GM18498 (cell line): ENCODE results near the gene CYB561D1.
"Not testable (repeated sequence)": the region's sequence is repeated elsewhere in the genome, so short reads cannot be mapped to it uniquely, and the experiment has no call there.

Experiments
- ATAC-seq: cut with Tn5 transposase; IDR thresholded peaks from one replicate; pipeline ENCODE4 v1.9.1; 2021; ENCODE audit warnings: mild to moderate bottlenecking, moderate library complexity; ENCODE audit not compliant: unreplicated experiment

Gene CYB561D1, protein sequence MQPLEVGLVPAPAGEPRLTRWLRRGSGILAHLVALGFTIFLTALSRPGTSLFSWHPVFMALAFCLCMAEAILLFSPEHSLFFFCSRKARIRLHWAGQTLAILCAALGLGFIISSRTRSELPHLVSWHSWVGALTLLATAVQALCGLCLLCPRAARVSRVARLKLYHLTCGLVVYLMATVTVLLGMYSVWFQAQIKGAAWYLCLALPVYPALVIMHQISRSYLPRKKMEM

DNA sequence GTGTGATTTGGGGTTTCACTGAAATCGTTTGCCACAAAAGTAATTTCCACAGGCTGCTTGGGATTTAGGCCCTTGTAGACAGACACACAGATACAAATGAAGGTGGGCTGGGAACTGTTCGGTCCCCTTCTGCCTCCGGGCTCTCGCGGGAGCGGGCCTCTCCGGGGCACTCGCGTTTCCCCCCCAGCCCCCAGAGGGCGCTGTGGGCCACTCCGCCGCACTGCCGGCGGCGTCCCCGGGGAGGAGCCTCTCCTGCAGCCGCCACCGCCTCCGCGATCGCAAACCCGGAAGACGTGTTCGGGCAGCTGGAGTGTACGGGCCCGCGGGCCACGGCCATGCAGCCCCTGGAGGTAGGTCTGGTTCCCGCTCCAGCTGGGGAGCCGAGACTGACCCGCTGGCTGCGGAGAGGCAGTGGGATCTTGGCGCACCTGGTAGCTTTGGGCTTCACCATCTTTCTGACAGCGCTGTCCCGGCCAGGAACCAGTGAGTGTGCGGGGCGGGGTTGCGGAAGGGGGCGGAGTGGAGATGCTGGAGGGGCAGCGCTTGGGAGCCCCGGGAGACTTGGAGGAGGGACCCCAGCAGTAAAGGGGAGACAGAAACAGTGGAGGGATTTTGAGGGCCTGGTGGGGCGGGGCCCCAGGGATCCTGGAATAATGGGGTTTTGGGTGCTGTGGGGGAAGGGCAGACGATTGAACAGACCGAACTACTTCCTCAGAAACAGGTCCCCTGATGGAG lies at the start of gene CYB561D1:
TSS of gene CYB561D1 (plus strand) at position 290 of the 735 bp plus-strand sequence. CDS start at position 336, 46 bp downstream.
- peak; percentile 86 for ATAC-seq

DNA sequence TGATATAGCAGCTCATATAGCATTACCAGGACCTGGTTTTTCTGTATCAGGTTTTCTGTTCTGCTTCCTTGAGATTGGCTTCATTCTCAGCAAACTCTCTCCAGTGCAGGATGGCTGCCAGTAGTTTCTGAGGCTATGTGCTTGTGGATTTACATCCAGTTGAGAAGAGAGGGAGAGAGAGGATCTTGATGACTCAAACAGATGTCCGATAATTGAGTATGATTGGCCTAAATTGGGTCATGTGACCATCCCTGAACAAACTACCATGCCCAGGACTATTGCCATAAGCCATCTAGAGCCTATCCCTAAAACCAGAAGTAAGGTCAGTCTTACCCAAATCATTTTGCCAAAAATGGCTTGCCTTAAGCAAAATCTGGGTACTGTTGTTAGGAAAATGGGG lies 49.5 kb upstream of the CYB561D1 start:
- no peak for ATAC-seq

DNA sequence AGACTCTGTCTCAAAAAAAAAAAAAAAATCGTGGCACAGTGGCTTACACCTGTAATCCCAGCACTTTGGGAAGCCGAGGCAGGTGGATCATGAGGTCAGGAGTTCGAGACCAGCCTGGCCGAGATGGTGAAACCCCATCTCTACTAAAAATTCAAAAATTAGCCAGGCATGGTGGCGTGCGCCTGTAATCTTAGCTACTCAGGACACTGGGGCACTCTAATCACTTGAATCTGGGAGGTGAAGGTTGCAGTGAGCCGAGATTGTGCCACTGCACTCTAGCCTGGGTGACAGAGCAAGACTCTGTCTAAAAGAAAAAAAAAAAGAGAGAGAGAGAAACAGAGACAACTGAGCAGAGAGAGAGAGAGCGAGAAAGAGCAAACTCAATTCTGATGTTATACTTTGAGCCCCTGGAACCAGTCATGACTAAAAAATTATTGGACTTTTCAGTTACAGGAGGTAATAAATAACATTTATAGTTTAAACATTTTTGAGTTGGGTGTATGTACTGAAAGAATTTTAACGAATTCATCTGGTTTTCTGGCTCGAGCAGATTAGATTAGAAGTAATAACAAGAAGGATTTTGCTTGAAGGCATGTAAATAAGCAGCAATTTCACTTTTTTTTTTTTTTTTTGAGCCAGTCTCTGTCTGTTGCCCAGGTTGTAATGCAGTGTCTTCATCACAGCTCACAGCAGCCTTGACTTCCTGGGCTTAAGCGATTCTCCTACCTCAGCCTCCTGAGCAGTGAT lies 47.8 kb upstream of the CYB561D1 start:
- ATAC-seq: not testable (repeated sequence)

DNA sequence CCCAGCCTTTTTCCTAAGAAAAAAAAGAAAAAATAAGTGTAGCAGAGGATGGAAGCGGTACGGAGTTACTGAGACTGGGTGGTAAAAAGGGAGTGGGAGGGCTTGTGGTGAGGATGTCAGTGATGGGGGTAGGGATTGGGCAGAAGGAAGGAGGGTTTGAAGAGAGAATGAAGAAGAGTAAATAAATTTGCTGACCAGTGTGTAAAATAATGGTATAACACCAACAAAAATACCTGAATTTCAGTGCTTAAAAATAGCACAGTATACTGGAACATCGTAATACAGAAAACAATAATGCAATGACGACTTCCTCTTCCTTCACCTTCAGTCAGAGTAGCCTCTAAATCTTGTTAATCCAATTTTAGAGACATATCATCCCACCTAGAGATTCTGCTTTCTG lies 46.4 kb upstream of the CYB561D1 start:
- no peak for ATAC-seq

DNA sequence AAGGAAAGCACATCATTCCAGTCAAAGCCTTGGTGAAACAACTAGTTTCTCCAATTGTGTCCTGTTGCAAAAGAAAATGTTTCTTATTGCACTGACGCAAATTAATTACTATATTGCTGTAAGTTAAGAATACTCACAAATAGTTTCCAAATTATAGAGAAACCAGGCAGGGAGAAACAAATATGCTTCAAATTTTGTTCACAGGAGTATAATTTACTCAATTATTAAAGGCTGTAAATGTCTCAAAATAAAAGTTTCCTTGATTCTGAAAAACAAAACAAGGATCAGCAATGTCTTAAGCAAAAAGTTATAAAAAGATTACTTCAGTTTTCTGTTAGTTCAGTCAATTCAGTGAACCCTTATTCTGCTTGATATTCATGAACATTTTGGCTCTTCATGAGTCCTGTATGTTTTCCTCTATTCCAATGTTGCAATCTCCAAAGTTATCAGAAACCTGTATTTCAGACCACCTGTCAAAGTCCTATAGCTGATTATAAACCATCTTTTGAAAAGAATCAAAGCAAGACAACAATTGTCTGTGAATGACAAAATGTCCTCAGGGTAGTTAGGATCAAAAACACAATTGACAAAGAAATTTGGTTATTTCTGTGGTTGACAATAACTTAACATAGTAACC lies 39.3 kb upstream of the CYB561D1 start:
- no peak for ATAC-seq

DNA sequence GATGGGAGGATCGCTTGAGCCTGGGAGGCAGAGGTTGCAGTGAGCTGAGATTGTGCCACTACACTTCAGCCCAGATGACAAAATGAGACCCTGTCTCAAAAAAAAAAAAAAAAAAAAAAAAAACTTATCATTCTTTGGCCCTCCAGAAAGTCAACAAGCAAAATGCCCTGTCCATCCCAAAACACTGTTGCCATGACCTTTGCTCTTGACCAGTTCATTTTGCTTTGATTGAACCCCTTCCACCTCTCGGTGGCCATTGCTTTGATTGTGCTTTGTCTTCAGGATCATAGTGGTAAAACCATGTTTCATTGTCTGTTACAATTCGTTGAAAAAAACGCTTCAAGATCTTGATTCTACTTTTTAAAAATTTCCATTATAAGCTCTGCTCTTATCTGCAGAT lies 36.1 kb upstream of the CYB561D1 start:
- ATAC-seq: no peak

DNA sequence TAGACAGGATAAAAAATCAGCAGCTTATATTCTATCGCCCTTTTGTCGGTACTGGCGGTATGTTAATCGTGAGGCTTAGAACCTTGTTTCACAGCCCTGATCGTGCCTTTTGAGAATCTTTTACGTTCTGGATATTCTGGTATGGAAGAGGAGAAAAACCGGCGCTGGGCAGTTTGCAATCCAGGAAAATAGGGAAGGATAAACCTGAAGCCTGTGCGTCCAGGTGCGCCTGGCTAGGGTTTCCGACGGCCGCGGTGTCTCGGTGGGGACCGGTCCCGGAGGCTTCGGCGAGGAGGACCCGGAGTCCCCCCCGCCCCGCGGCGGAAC lies 27.8 kb upstream of the CYB561D1 start:
- ATAC-seq: no peak

DNA sequence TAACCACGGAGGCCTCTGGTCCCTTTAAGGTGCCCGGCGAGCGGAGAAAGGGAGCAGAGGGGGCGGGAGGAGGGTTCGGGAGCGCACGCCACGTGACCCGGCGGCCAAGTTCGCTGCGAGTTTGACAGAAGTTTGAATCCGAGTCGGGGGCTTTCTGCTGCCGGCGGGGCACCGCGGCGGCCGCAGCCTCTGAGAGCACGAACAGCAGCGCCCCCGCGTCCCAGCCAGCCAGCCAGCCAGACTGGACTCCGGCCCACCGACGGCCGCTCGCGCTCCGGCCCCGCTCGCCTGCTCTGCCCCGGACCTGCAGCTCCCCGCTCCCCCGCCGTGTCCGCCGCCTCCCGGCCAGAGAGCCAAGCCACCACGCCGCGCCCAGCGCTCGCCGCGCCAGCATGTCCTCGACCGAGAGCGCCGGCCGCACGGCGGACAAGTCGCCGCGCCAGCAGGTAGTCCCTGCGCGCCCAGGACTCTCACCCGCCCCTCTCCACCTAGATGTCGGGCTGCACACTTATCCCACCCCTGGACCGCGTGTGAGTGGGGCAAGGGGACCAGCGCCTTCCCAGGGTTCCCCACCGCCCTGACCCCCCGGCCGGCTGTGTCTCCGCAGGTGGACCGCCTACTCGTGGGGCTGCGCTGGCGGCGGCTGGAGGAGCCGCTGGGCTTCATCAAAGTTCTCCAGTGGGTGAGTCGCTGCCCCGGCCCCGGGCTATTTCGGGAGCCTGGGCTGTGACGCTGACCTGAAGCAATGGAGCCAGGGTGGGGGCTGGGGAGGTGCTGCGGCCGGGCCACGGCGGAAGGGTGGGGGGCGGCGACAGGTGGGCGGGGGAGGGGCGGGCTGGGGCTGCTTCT lies 27.2 kb upstream of the CYB561D1 start, which contains the start of gene SYPL2:
TSS of gene SYPL2 (plus strand) at position 95 of the 849 bp plus-strand sequence. CDS start at position 393, 298 bp downstream.
- ATAC-seq: no peak

DNA sequence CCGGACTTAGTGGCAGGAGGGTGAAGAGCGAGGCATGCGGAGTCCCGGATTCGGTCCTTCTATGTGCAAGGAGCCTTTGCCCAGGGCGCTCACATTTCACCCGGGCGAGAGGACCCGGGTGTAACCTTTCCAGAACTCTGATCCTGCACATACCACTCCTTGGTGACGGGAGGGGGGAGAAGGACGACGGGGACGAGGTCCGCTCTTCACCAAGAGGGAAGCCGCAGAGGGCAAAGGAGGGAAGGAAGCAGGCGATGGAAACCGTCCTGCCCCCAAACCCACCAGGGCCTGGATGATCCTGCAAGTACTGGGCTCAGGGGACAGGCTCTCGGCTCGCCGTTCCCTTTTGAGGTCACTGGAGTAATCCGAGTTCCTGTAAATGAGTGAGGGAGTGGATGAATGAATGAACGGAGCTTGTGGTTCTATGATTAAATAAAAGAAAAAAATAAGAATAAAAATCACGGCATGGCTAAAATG lies 26.6 kb upstream of the CYB561D1 start:
- ATAC-seq: no peak

DNA sequence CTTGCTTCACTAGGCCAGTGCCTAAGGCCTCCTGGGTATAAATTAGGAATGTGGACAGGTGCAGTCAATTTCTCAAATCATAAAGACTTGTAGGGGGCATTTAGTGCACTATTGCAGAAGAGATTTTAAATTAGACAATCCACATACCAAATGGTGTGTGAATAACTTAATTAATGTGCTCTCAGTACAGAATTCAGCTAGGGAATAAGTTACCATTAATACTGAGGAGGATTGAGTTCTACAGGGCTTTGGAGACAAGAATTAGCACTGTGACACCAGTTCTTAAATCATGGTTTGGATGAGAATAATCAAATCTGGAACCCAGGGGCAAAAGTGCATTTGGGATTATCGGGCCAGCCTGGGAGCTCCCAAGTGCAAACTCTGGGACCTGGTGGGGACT lies 25.8 kb upstream of the CYB561D1 start:
- ATAC-seq: no peak

DNA sequence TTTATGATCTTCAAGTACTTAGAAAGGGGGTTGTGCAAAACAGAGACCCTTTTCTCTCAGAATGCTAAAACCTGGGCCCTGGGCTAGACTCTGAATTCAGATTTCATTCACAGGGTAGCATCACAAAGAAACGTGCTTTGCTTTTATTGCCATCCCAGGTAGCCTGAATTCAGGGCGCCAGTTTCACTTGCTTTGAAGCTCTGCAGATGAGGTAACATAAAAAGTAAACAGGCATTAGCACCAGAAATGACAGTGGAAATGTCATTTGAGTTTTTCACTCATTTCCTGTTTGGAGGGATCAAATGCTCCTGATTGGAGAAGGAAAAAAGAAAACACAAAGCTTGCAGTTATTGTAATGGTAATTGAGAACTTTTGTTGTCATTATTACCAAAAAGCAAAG lies 25.0 kb upstream of the CYB561D1 start:
- no peak for ATAC-seq

DNA sequence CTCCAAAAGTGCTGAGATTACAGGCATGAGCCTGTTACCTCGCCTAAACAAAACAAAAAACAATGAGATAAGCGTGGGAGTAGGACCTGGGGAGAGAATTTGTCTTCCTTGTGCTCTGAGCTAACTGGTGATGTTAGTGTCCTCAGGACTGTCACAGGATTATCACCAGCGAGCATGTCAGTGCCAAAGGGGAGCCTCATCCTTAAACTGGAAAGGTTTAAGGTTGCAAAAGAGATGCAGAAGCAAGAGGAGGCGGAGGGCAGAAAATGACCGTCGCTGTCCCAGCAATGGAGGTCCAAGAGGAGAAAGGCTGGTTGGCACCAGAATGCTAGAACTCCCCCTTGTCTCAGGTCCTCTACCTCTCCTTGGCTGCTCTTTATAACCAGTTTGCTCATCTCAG lies 23.6 kb upstream of the CYB561D1 start:
- ATAC-seq: no peak

DNA sequence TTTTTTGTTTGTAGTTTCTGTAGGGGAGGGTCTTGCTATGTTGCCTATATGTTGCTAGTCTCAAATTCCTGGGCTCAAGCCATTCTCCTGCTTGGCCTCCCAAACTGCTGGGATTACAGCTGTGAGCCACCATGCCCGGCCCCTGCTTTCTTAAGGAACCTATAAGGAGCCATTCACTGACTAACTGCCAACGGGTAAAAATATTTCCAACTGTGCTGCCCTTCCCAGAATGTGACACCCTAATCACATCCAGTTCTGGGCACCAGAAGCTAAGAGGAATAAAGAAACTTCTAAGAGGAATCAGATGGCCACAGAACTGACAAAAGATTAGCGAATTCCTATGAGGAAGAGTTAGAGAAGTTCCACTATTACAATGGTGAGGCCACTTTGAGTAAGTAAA lies 21.1 kb upstream of the CYB561D1 start:
- ATAC-seq: no peak

DNA sequence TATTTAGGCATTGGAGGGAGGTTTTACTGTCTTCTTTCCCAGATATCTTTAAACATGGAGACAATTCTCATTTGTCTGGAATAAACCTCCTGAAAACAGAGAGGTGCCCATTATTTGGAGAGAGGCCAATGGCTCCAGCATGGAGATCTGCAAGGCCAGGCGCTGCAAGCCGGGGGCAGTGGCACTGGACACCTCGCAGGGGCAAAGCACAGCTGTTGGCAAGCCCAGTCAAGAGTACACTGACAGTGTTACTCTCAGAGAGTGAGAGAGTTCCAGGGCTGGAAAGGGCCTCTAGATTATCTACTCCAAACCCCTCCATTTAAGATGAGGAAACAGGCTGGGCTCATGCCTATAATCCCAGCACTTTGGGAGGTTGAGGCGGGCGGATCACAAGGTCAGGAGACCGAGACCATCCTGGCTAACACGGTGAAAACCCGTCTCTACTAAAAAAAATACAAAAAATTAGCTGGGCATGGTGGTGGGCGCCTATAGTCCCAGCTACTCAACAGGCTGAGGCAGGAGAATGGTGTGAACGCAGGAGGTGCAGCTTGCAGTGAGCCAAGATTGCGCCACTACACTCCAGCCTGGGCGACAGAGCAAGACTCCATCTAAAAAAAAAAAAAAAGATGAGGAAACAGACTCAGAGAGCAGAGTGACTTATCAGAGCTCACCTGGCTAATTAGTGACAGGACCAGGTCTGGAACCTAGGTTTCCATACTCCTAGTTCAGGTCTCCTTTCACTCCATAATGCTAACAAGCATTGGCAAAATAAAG lies 20.4 kb upstream of the CYB561D1 start:
- ATAC-seq: not testable (repeated sequence)

DNA sequence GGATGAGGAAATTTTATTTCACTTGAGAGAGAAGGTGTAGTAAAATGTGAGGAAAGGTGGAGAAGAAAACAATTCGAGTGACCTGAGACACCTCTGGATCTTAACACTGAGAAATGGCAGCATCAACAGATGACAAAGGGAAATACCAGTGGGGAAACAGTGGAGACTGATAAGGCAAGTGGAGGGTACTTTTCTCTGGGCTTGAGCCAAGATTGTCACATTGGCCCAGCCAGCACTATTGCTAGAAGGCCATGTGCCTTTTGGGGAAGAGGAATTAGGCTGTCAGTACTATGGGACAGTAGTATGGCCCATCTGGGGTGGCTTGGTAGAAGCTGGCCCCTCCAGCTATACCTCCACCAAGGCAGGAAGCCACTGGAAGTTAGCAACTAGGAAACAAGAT lies 19.2 kb upstream of the CYB561D1 start:
- no peak for ATAC-seq

DNA sequence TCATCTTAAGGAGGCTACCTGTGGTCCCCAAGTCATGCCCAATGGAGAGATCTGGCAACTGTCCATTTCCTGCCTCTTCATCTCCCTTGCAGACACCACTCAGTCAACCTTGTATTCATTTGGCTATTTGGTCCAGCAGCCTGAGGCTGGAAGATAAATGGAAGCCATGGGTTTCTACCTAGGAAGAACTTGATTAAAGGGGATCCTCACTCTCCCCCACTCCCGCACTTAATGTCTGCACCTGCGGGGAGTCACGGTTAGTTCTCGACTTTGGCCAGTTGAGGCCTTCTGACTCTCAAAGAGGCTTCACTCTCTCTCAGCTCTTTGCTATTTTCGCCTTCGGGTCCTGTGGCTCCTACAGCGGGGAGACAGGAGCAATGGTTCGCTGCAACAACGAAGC lies 18.6 kb upstream of the CYB561D1 start:
- no peak for ATAC-seq

DNA sequence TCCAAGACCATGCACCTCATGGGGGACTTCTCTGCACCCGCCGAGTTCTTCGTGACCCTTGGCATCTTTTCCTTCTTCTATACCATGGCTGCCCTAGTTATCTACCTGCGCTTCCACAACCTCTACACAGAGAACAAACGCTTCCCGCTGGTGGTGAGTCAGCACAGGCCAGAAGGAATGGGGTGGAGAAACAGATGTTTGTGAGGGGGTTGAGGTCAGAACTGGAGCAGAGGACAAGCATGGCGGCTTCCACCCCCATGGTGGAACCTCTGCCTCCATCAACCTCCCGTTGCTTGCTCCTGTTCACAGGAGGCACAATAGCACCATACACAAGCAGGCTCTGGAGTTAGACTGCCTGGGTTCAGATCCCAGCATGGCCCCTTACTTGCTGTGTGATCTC lies 17.1 kb upstream of the CYB561D1 start:
- ATAC-seq: no peak

DNA sequence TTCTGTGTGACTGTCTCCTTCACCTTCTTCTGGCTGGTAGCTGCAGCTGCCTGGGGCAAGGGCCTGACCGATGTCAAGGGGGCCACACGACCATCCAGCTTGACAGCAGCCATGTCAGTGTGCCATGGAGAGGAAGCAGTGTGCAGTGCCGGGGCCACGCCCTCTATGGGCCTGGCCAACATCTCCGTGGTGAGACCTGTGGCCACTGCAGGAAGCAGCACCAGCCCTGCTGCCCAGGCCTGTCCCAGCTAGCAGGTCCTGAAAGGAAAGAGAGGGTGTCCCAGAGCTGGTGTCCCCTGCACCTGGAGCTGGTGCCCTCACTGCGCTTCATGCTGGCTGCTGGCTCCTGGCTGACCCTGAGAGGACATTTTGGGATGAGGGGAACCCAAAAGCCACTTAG lies 16.1 kb upstream of the CYB561D1 start:
- ATAC-seq: no peak

DNA sequence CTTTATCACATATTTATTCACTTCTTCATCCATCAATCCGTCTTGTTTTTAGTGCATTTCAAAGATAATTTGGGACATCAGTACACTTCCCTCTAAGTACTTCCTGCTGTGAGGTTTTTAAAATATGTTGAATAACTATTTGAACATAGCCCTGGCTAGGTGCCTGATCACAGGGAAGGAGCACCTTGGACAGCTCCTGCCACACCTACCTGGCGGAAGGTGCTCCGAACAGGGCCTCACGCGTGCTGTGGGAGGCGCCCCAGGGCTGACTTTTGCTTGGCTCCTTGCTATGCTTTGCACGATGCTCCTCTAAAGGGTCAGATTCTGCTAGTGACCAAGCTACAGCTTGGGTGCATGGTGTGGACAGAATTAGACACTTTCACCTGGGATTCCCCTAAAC lies 15.1 kb upstream of the CYB561D1 start:
- ATAC-seq: no peak

DNA sequence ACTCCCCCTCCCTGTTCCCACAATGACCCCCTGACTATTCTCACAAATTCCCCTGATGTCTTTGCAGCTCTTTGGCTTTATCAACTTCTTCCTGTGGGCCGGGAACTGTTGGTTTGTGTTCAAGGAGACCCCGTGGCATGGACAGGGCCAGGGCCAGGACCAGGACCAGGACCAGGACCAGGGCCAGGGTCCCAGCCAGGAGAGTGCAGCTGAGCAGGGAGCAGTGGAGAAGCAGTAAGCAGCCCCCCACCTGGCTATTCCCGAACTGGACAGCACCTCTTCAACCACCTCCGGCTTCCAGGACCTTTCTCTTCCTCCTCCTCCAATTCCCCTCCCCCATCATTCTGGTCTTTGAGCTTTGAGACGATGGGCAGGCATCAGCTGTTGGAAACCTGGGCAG lies 14.6 kb upstream of the CYB561D1 start:
- no peak for ATAC-seq
